ENCODE results near the gene AKAP13. TPM values are rescaled to one million over a fixed set of nuclear protein-coding genes. Genes with fewer than 3 reads are reported as not detected.
"Not testable (repeated sequence)": the region's sequence is repeated elsewhere in the genome, so short reads cannot be mapped to it uniquely, and the experiment has no call there.

AKAP13 gene
- polyA plus RNA-seq, 1 experiment = 13.6 TPM

DNA sequence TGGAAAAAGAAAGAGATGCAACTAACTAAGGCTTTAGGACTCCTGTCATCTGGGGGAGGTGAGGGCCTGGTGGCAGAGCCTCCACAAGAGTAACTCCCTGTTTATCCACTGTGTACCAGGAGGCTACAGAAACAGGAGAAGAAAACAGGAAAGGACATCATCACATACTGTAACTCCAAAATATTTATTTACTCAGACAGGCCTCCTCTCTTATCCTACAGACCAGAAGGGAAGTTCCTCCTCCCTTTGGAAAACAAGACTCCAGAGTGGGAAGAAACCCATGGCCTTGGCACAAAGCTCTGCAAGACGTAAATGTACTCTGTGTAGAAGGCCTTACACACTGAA, 40.1 kb upstream of the AKAP13 start:
- DNase-seq (ENCODE audit: low read depth) = no peak
- Histone ChIP-seq H3K27me3 (ENCODE audit: control insufficient read depth, insufficient read depth, low read length) (no peaks in the 10 kb centered on the region), H3K36me3 (ENCODE audit: control insufficient read depth, insufficient read depth, low read length) (no peaks in the 10 kb centered on the region), H3K4me3 (ENCODE audit: low read depth, low read length) (no peak overlapping the region)
- POLR2A ChIA-PET = interaction anchor here (0.6 to 0.7 kb wide), 2 partner anchors 23 to 72 kb away, joined by 3 to 5 read pairs; no protein-coding TSS in a partner anchor
- CTCF ChIA-PET = interaction anchor here (1.2 to 1.3 kb wide), 2 partner anchors 9 to 44 kb away, joined by 3 to 6 read pairs; no protein-coding TSS in a partner anchor
- TF ChIP-seq, protein P1, sequence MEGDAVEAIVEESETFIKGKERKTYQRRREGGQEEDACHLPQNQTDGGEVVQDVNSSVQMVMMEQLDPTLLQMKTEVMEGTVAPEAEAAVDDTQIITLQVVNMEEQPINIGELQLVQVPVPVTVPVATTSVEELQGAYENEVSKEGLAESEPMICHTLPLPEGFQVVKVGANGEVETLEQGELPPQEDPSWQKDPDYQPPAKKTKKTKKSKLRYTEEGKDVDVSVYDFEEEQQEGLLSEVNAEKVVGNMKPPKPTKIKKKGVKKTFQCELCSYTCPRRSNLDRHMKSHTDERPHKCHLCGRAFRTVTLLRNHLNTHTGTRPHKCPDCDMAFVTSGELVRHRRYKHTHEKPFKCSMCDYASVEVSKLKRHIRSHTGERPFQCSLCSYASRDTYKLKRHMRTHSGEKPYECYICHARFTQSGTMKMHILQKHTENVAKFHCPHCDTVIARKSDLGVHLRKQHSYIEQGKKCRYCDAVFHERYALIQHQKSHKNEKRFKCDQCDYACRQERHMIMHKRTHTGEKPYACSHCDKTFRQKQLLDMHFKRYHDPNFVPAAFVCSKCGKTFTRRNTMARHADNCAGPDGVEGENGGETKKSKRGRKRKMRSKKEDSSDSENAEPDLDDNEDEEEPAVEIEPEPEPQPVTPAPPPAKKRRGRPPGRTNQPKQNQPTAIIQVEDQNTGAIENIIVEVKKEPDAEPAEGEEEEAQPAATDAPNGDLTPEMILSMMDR (IDR thresholded peaks at IDR 0.05; ENCODE audit: insufficient read depth, low read depth, low read length) = no peak

DNA sequence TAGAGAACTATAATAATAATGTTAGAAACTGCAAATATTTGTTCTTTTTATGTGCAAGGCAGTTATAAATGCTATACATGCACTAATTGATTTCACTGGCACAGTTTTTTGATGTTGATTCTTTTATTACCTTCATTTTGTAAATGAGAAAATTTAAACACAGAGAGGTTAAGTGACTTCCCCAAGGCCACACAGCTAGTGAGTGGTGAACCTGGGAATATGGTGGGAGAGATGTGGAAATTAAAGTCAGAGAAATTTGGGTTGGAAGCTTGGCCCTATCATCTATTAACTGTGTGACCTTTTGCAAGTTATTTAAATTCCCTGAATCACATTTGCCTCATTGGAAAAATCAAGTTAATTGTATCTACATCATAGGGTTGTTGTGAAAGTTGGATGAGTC, 39.6 kb upstream of the AKAP13 start:
- no peaks in the 10 kb centered on the region for H3K27me3 ChIP-seq (ENCODE audit: control insufficient read depth, insufficient read depth, low read length)
- DNase-seq (ENCODE audit: low read depth) = no peak
- ChIA-PET CTCF (interaction anchor here (1.2 to 1.3 kb wide), 2 partner anchors 10 to 43 kb away, joined by 3 to 6 read pairs; no protein-coding TSS in a partner anchor), POLR2A (no interaction called here)
- H3K36me3 ChIP-seq (ENCODE audit: control insufficient read depth, insufficient read depth, low read length) = no peaks in the 10 kb centered on the region
- TF ChIP-seq, protein P1 (IDR thresholded peaks at IDR 0.05; ENCODE audit: insufficient read depth, low read depth, low read length) = no peak
- H3K4me3 ChIP-seq (ENCODE audit: low read depth, low read length) = no peak overlapping the region

DNA sequence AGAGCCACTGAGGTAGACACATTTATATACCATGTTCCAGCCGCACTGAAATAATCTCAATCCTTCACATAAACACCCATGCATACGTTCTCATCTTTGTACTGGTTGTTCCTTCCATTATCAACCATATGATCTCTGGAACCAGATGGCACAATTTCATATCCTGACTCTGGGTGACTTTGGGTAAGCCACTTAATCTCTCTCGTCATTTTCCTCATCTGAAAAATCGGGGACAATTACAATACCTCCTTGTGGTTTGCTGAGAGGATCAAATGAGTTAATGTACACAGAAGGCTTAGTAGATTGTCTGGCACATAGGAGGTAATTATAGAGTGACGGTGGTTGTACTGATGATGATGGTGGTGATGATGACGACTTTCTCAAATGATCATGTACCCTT, 38.2 kb upstream of the AKAP13 start:
- CTCF ChIA-PET = interaction anchor here (2.3 kb wide), 1 partner anchor 12 kb away, joined by 6 read pairs; no protein-coding TSS in a partner anchor
- POLR2A ChIA-PET; H3K4me3 ChIP-seq (ENCODE audit: low read depth, low read length); DNase-seq (ENCODE audit: low read depth); H3K27me3 ChIP-seq (ENCODE audit: control insufficient read depth, insufficient read depth, low read length); H3K36me3 ChIP-seq (ENCODE audit: control insufficient read depth, insufficient read depth, low read length): not testable (repeated sequence)

DNA sequence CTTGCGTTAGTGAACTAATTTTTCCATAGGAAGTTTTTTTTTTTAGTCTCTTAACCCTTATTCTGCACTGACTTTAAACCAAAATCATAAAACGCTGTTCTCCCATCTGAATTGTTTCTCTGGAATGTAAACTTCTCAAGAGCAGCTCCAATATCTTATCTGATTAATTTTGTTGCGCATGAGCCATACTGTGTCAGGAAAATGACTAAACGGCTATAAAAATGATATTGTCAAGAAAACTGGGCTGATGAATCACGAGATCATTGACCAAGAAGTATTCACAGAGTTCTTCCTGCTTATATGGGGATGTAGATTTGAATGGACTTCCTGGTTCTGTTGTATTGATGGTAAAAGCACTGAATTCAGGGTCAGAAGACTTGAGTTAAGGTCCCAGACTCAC, 37.0 kb upstream of the AKAP13 start:
- DNase-seq (ENCODE audit: low read depth) = peak; percentile 94
- H3K4me3 ChIP-seq (ENCODE audit: low read depth, low read length); H3K27me3 ChIP-seq (ENCODE audit: control insufficient read depth, insufficient read depth, low read length); H3K36me3 ChIP-seq (ENCODE audit: control insufficient read depth, insufficient read depth, low read length): not testable (repeated sequence)
- ChIA-PET POLR2A (interaction anchor here (0.7 kb wide), 1 partner anchor 277 kb away, joined by 19 read pairs; no protein-coding TSS in a partner anchor), CTCF (interaction anchor here (2.3 kb wide), 1 partner anchor 13 kb away, joined by 6 read pairs; no protein-coding TSS in a partner anchor)

DNA sequence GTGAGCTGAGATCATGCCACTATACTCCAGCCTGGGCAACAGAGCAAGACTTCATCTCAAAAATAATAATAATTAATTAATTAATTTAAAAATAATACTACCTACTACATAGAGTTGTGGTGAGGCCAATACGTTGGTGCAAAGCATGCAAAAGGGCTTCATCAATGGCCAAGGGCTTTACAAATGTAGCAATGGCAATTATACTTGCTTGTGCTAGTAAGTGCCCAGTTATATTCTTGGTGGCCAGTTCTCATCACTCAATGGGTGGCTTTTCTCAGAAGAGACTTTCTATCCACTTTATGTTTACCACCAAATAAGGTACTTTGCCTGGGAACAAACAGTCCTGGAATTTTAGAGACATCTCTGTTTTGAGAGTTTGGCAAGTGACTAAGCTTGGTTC, 36.2 kb upstream of the AKAP13 start:
- H3K36me3 ChIP-seq (ENCODE audit: control insufficient read depth, insufficient read depth, low read length); DNase-seq (ENCODE audit: low read depth); H3K4me3 ChIP-seq (ENCODE audit: low read depth, low read length); H3K27me3 ChIP-seq (ENCODE audit: control insufficient read depth, insufficient read depth, low read length); POLR2A ChIA-PET: not testable (repeated sequence)
- CTCF ChIA-PET = interaction anchor here (1.2 kb wide), 1 partner anchor 13 kb away, joined by 3 read pairs; no protein-coding TSS in a partner anchor

DNA sequence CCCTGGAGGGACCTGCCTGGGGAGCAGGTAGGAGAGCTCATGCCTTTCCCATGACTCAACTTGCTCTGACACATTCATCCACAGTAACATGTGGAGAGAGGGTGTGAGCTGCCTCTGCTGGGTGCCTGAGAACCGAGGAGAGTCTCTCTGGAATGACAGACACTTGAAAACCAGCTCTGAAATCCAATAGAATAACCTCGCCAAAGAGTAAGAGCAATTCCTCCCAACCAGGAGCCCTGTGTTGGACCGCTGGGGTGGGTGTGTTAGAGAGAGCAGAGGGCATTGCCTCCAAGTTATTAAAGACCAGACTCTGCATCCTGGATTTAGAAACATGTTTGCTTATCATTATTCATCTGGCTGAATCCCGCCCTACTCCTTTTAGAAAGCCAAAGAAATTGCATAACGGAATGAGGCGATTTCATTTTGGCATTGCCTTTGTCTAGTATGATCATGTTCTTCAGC, 35.7 kb upstream of the AKAP13 start:
- DNase-seq (ENCODE audit: low read depth); H3K27me3 ChIP-seq (ENCODE audit: control insufficient read depth, insufficient read depth, low read length); H3K36me3 ChIP-seq (ENCODE audit: control insufficient read depth, insufficient read depth, low read length); POLR2A ChIA-PET; H3K4me3 ChIP-seq (ENCODE audit: low read depth, low read length): not testable (repeated sequence)
- CTCF ChIA-PET = interaction anchor here (1.2 kb wide), 1 partner anchor 14 kb away, joined by 3 read pairs; no protein-coding TSS in a partner anchor

DNA sequence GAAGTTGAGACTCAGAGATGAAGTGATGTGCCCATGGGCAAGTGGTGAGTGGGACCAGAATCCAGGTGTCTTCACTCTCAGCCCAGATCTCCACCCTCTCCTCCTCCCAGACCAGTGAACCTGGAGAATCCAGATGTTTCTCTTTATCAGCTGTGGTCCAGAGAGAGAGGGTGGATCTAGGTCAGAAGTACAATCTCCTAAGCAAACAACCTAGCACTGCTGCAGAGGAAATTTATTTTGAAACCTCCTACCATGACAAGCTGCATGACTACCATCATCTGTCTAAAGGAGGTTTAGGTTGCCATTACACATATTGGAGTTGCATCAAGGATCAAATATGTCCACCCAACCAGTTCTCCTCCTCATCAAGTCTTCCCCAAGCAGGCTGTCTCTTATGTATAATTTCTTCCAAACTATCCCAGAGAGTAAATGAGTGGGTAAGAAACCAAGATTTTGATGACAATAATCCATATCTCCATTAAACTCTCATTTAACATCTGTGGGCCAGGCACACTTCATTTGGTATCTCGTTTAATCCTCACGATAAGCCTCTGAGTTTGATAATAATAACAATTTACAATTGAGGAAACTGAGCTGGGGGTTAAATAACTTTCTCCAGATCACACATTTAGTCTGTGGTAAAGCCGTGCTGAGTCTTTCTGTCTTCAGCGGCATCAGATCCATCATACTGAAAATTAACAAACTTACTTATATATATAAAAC, 35.0 kb upstream of the AKAP13 start:
- POLR2A ChIA-PET; DNase-seq (ENCODE audit: low read depth); H3K36me3 ChIP-seq (ENCODE audit: control insufficient read depth, insufficient read depth, low read length); H3K27me3 ChIP-seq (ENCODE audit: control insufficient read depth, insufficient read depth, low read length); H3K4me3 ChIP-seq (ENCODE audit: low read depth, low read length): not testable (repeated sequence)
- CTCF ChIA-PET = interaction anchor here (1.2 kb wide), 1 partner anchor 14 kb away, joined by 3 read pairs; no protein-coding TSS in a partner anchor

DNA sequence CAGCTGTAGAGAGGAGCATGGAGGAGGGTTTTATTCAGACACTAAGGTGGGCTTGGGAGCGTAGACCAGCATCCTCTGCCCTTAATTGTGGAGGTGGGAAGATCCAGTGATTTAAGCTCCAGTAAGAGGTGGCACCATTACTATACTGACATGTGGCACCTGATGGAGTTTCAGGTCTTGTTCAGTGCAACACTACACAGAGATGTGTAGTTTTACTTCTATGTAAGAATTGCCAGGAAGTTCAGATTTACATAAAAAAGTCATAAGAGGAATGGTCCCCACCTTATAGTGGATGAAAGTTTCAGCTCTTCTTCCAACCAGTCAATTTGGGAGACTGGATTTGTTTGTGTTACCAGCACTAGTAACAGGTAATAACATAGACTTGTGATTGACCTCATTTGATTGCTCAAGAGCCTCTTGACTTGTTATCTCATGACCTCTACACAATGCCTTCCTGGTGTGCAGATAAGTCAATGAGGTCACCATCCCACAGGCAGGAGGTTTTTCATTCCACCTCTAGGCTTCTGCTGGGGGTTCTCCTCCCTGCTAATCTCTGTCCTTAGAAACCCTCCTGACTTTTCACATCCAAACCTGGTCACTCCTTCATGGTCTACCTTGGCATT, 33.8 kb upstream of the AKAP13 start:
- H3K36me3 ChIP-seq (ENCODE audit: control insufficient read depth, insufficient read depth, low read length); CTCF ChIA-PET; H3K27me3 ChIP-seq (ENCODE audit: control insufficient read depth, insufficient read depth, low read length); DNase-seq (ENCODE audit: low read depth); H3K4me3 ChIP-seq (ENCODE audit: low read depth, low read length); POLR2A ChIA-PET: not testable (repeated sequence)

DNA sequence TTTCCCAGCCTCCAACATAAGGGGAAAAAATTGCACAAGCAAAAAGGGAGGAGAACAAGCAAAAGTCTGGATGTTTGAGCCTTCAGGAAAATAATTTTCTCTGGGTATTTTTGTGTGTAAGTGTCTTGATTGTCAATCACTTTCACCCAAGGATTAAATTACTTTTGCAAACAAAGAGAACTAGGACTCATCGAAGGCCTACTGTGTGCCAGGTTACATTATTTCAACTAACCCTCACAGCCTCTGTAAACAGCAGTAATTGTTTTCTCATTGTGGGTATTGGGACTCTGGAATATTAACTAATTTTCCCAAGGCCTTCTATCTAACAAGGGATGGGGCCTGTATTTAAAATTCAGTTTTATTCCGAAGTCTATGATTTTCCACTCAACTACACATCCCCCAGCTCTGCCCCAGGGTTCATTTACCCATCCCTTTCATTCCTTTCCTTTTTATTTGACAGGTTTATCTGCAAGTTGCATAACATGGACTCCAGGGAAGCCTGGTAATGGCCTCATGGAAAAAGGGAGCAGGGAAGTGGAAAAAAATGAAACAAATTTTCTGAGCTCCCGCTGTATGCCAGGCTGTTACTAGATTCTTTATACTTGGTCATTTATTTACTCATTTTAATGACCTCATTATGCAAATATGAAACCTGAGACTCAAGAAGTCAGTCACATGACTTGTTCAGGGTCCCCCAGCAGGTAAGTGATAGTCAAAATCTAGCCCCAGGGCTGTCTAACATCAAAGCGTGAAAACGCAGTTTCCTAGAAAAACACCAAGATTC, 32.9 kb upstream of the AKAP13 start:
- POLR2A ChIA-PET; H3K4me3 ChIP-seq (ENCODE audit: low read depth, low read length); H3K36me3 ChIP-seq (ENCODE audit: control insufficient read depth, insufficient read depth, low read length); DNase-seq (ENCODE audit: low read depth); H3K27me3 ChIP-seq (ENCODE audit: control insufficient read depth, insufficient read depth, low read length): not testable (repeated sequence)
- CTCF ChIA-PET = interaction anchor here (0.6 kb wide), 1 partner anchor 158 kb away, joined by 3 read pairs; no protein-coding TSS in a partner anchor

DNA sequence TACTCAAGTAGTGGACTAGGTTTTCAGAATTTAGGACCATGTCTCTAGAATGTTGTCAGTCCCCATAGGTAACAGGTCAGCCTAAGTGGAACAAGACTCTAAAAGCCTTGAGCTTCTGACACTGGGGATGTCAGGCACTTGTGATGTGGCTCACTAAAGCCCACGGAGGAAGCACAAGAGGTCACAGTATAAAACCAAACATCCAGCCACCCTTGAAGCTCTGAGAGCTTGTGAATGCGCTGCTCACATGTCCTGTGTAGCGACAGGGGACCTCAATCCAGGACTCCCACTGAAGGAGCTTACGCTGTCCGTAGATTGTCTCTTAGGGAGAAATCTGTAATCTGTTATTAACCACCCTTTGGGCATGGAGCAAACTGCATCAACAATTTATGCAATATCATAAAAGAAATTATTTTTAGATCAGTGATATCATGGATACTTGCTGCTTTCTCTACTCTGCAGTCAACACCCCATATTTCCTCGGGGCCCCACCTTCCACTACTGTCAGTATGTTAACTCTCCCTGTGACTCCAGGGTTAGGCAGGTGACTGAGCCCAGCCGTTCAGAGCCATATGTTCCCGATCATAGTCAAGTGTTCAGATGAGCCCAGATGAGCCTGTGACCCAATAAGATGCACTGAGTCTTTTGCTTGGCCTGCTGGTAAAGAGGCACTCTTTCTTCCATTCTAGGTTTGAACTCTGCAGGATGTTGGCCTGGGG, 32.2 kb upstream of the AKAP13 start:
- H3K4me3 ChIP-seq (ENCODE audit: low read depth, low read length); H3K27me3 ChIP-seq (ENCODE audit: control insufficient read depth, insufficient read depth, low read length); POLR2A ChIA-PET; DNase-seq (ENCODE audit: low read depth); H3K36me3 ChIP-seq (ENCODE audit: control insufficient read depth, insufficient read depth, low read length); CTCF ChIA-PET: not testable (repeated sequence)

Data from BJ (cell line).